Parathyroid adenoma (tissue), 2 donors: Measurements from ENCODE around the gene OTULIN.

Experiments
- H2AFZ ChIP-seq: fragments of 300-600 bp; sonication (generic); one replicate; pipeline ENCODE4 v1.7.0; 2017; ENCODE audit warnings: antibody characterized with exemption, mild to moderate bottlenecking
- H3K27ac ChIP-seq: fragments of 300-600 bp; sonication (generic); one replicate; pipeline ENCODE4 v1.7.0; 2017
- H3K27me3 ChIP-seq: fragments of 300-600 bp; sonication (generic); one replicate; pipeline ENCODE4 v1.7.0; 2017; ENCODE audit warnings: low read length; ENCODE audit not compliant: control insufficient read depth, insufficient read depth
- H3K36me3 ChIP-seq: fragments of 300-600 bp; sonication (generic); one replicate; pipeline ENCODE4 v1.7.0; 2017; ENCODE audit warnings: low read length; ENCODE audit not compliant: control insufficient read depth, insufficient read depth
- H3K4me1 ChIP-seq: fragments of 300-600 bp; sonication (generic); one replicate; pipeline ENCODE4 v1.7.0; 2017; ENCODE audit warnings: control low read depth
- H3K4me2 ChIP-seq: fragments of 300-600 bp; sonication (generic); one replicate; pipeline ENCODE4 v1.7.0; 2017; ENCODE audit warnings: low read length
- H3K4me3 ChIP-seq: fragments of 300-600 bp; sonication (generic); one replicate; pipeline ENCODE4 v1.7.0; 2017; ENCODE audit warnings: low read depth, low read length
- H3K79me2 ChIP-seq: fragments of 300-600 bp; sonication (generic); one replicate; pipeline ENCODE4 v1.7.0; 2017; ENCODE audit warnings: control low read depth
- H3K9ac ChIP-seq: fragments of 300-600 bp; sonication (generic); one replicate; pipeline ENCODE4 v1.7.0; 2017; ENCODE audit warnings: mild to moderate bottlenecking
- H3K9me3 ChIP-seq: fragments of 300-600 bp; sonication (generic); one replicate; pipeline ENCODE4 v1.7.0; 2017; ENCODE audit warnings: low read length; ENCODE audit not compliant: control insufficient read depth
- CTCF ChIP-seq: fragments of 300-600 bp; sonication (generic); IDR thresholded peaks from one replicate; pipeline ENCODE4 v1.7.0; 2017; ENCODE audit warnings: antibody characterized with exemption, mild to moderate bottlenecking
- donor health status: primary hyperparathyroidism.

Gene OTULIN

GRCh38 chr5:14678773-14679334 lies 14.3 kb downstream of the OTULIN start:
- H3K4me2 ChIP-seq, result no peak overlapping the region
- H2AFZ ChIP-seq, result no peak overlapping the region
- TF ChIP-seq CTCF, result no peak
- H3K27ac ChIP-seq, result no peak overlapping the region
- H3K79me2 ChIP-seq, result peaks cover 3% of the 10 kb centered on the region
- H3K36me3 ChIP-seq, result no peaks in the 10 kb centered on the region
- H3K4me3 ChIP-seq, result no peak overlapping the region
- no peaks in the 10 kb centered on the region for H3K9me3 ChIP-seq
- H3K9ac ChIP-seq, result no peak overlapping the region
- H3K4me1 ChIP-seq, result no peaks in the 10 kb centered on the region
- no peaks in the 10 kb centered on the region for H3K27me3 ChIP-seq

- Histone ChIP-seq H2AFZ (no peak overlapping the region), H3K9me3 (no peaks in the 10 kb centered on the region), H3K27me3 (no peaks in the 10 kb centered on the region), H3K4me3 (no peak overlapping the region), H3K4me1 (no peaks in the 10 kb centered on the region), H3K36me3 (no peaks in the 10 kb centered on the region), H3K9ac (no peak overlapping the region), H3K4me2 (no peak overlapping the region), H3K79me2 (no peaks in the 10 kb centered on the region), H3K27ac (no peak overlapping the region)
- no peak for TF ChIP-seq CTCF
Observed at GRCh38 chr5:14679595-14679994, 15.1 kb downstream of the OTULIN start.

GRCh38 chr5:14681236-14681752 lies 16.8 kb downstream of the OTULIN start:
- H3K79me2 ChIP-seq, result peaks cover 2% of the 10 kb centered on the region
- H3K4me3 ChIP-seq, result no peak overlapping the region
- no peaks in the 10 kb centered on the region for H3K27me3 ChIP-seq
- no peak overlapping the region for H3K4me2 ChIP-seq
- H3K27ac ChIP-seq, result no peak overlapping the region
- H3K36me3 ChIP-seq, result no peaks in the 10 kb centered on the region
- no peak for TF ChIP-seq CTCF
- no peak overlapping the region for H3K9ac ChIP-seq
- no peaks in the 10 kb centered on the region for H3K9me3 ChIP-seq
- peaks cover 3% of the 10 kb centered on the region for H3K4me1 ChIP-seq
- H2AFZ ChIP-seq, result no peak overlapping the region

- Histone ChIP-seq H3K4me3 (no peak overlapping the region), H3K4me1 (peaks cover 3% of the 10 kb centered on the region), H3K9ac (no peak overlapping the region), H3K36me3 (no peaks in the 10 kb centered on the region), H3K79me2 (peaks cover 4% of the 10 kb centered on the region), H3K4me2 (no peak overlapping the region), H3K27me3 (no peaks in the 10 kb centered on the region), H2AFZ (no peak overlapping the region), H3K9me3 (no peaks in the 10 kb centered on the region), H3K27ac (no peak overlapping the region)
- TF ChIP-seq CTCF, result no peak
Observed at GRCh38 chr5:14683906-14684455, 19.5 kb downstream of the OTULIN start.

- H3K36me3 ChIP-seq, result no peaks in the 10 kb centered on the region
- no peak overlapping the region for H2AFZ ChIP-seq
- no peak overlapping the region for H3K4me3 ChIP-seq
- H3K9me3 ChIP-seq, result no peaks in the 10 kb centered on the region
- peaks cover 3% of the 10 kb centered on the region for H3K4me1 ChIP-seq
- no peak for TF ChIP-seq CTCF
- peaks cover 4% of the 10 kb centered on the region for H3K79me2 ChIP-seq
- H3K27ac ChIP-seq, result no peak overlapping the region
- H3K4me2 ChIP-seq, result no peak overlapping the region
- no peak overlapping the region for H3K9ac ChIP-seq
- H3K27me3 ChIP-seq, result no peaks in the 10 kb centered on the region
Observed at GRCh38 chr5:14684757-14685156, 20.2 kb downstream of the OTULIN start.
